Right lobe of liver (tissue), 6 donors: ENCODE results near the gene SALL3. TPM values are rescaled to one million over a fixed set of nuclear protein-coding genes. Genes with fewer than 3 reads are reported as not detected.

Experiments used
- ATAC-seq, 4 donors: fragments of 200-7000 bp; cut with Tn5 transposase; one replicate each; pipeline ENCODE4 v1.9.1; 2020; ENCODE audit warnings: mild to moderate bottlenecking in 4 of 4, moderate library complexity in 4 of 4
- DNase-seq, 3 donors: peaks; one replicate each; pipeline ENCODE4 v3.0.0-alpha.2; 2020
- H3K27ac ChIP-seq, 3 donors: fragments of 200-600 bp; one replicate each; pipeline ENCODE4 v1.8.0; 2022
- H3K27me3 ChIP-seq, 2 donors: fragments of 200-600 bp; one replicate each; pipeline ENCODE4 v1.8.0; 2022
- H3K36me3 ChIP-seq, 4 donors: fragments of 200-600 bp; sonication (generic) in 1 of 4; one replicate each; pipeline versions ENCODE4 v1.5.1 to v1.8.0; 2017 to 2022; ENCODE audit warnings: control low read depth in 1 of 4
- H3K4me1 ChIP-seq, 4 donors: fragments of 200-600 bp; sonication (generic) in 1 of 4; one replicate each; pipeline versions ENCODE4 v1.5.1 to v1.8.0; 2017 to 2022; ENCODE audit warnings: control low read depth in 1 of 4
- H3K4me3 ChIP-seq, 3 donors: fragments of 200-600 bp; one replicate each; pipeline ENCODE4 v1.8.0; 2022
- H3K9me3 ChIP-seq, 4 donors: fragments of 200-600 bp; sonication (generic) in 1 of 4; one replicate each; pipeline versions ENCODE4 v1.5.1 to v1.8.0; 2017 to 2022; ENCODE audit warnings: control low read depth in 1 of 4
- CTCF ChIP-seq, 4 donors: fragments of 200-600 bp in 3 of 4; fragments of 450-650 bp in 1 of 4; IDR thresholded peaks; one replicate each; pipeline versions ENCODE4 v1.5.1 to v1.8.0; 2016 to 2022; ENCODE audit warnings: antibody characterized with exemption in 4 of 4, mild to moderate bottlenecking in 2 of 4
- POLR2A ChIP-seq: fragments of 450-650 bp; IDR thresholded peaks from one replicate; pipeline ENCODE4 v1.6.1; 2017; ENCODE audit warnings: antibody characterized with exemption, mild to moderate bottlenecking
- WGBS: methylation state at CpG from one replicate; pipeline ENCODE4 v1.1.6; 2018; ENCODE audit warnings: low coverage, low lambda C conversion rate; ENCODE audit not compliant: insufficient coverage; ENCODE audit errors: missing lambda C conversion rate; 5-methylcytosine and 5-hydroxymethylcytosine counted together
- intact Hi-C, 2 donors: fragments of 100-400 bp; cut with DNase I; formaldehyde crosslinking; loops; one replicate each; pipeline versions ENCODE4 v1.11.2 to v1.14.1; 2022
- total RNA-seq, 6 experiments: library from RNA; depleted of rRNA in 2 of 6; stranded (reverse); fragments of >200 nt in 2 of 6; fragmentation: NEBNext Ultra II Directional in 3 of 6; extraction: Animal tissue kit (Norgen Biotek cat#: 25700) in 3 of 6; gene quantifications; one replicate each; pipeline versions ENCODE4 v1.1.0 to v1.2.4, GENCODE V29; 2016 to 2023
- donor health status: DM: no; HTN: yes; CAD: no.
- donor health status: DM: no; HTN: no; CAD: no.
- donor health status: DM: no; HTN: no; CAD: no.
- donor health status: DM: no; HTN: yes; CAD: no.
- donor health status: DM: no; HTN: yes; CAD: no.

The SALL3 gene
- total RNA-seq, 6 experiments from 2014 or later, result not detected

- Histone ChIP-seq H3K27ac (no peak overlapping the region), H3K9me3 (no peaks in the 10 kb centered on the region), H3K4me1 (no peaks in the 10 kb centered on the region), H3K36me3 (no peaks in the 10 kb centered on the region), H3K27me3 (no peaks in the 10 kb centered on the region), H3K4me3 (no peak overlapping the region)
- intact Hi-C loops, result no loop called here
- 54% methylated on average over 4 of the region's 9 CpGs for WGBS
- ATAC-seq, result no peak
- TF ChIP-seq CTCF (IDR thresholded peaks at IDR 0.05) (no peak), POLR2A (no peak)
- no peak for DNase-seq
Measured at GRCh38 chr18:79030680-79031079, 51.1 kb downstream of the SALL3 start.

GRCh38 chr18:79042276-79042675 is 62.7 kb downstream of the SALL3 start:
- H3K9me3 ChIP-seq, result no peaks in the 10 kb centered on the region
- no peak overlapping the region for H3K4me3 ChIP-seq
- no peak for ATAC-seq
- no peak overlapping the region for H3K27ac ChIP-seq
- intact Hi-C loops, result no loop called here
- 49% methylated on average over 4 of the region's 5 CpGs for WGBS
- H3K36me3 ChIP-seq, result no peaks in the 10 kb centered on the region
- no peaks in the 10 kb centered on the region for H3K4me1 ChIP-seq
- DNase-seq, result no peak
- TF ChIP-seq CTCF (IDR thresholded peaks at IDR 0.05), result no peak
- no peak for TF ChIP-seq POLR2A
- H3K27me3 ChIP-seq, result no peaks in the 10 kb centered on the region

DNA sequence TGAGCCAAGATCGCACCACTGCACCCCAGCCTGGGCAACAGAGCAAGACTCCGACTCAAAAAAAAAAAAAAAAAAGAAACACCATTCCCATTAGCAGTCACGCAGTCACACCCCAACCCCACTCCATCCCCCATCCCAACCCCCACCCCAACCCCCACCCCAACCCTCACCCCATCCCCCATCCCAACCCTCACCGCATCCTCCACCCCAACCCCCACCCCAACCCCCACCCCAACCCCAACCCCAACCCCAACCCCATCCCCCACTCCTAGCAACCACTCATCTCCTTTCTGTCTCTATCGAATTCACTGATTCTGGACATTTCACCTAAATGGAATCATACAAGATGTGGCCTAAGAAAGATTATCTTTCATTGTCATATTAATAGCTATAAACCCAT is 63.7 kb downstream of the SALL3 start:
- WGBS, result 98% methylated on average over 3 of the region's 5 CpGs
- no peak for TF ChIP-seq POLR2A
- TF ChIP-seq CTCF (IDR thresholded peaks at IDR 0.05), result no peak

GRCh38 chr18:79046522-79046921 is 66.9 kb downstream of the SALL3 start:
- no peaks in the 10 kb centered on the region for H3K36me3 ChIP-seq
- no peaks in the 10 kb centered on the region for H3K27me3 ChIP-seq
- intact Hi-C loops, result no loop called here
- DNase-seq (no peak), ATAC-seq (peak in 1 of 4 donors; percentile 25)
- WGBS, result 51% methylated on average over 7 of the region's 14 CpGs
- no peak overlapping the region for H3K4me3 ChIP-seq
- no peaks in the 10 kb centered on the region for H3K4me1 ChIP-seq
- H3K27ac ChIP-seq, result no peak overlapping the region
- no peak for TF ChIP-seq CTCF (IDR thresholded peaks at IDR 0.05)
- no peak for TF ChIP-seq POLR2A
- no peaks in the 10 kb centered on the region for H3K9me3 ChIP-seq

More for the DNA sequence above, 63.7 kb downstream of the SALL3 start:
- intact Hi-C loops, result no loop called here
- no peak for DNase-seq
- Histone ChIP-seq H3K9me3 (no peaks in the 10 kb centered on the region), H3K36me3 (no peaks in the 10 kb centered on the region), H3K4me1 (no peaks in the 10 kb centered on the region), H3K4me3 (no peak overlapping the region), H3K27ac (no peak overlapping the region), H3K27me3 (no peaks in the 10 kb centered on the region)
- peak in 1 of 4 donors; percentile 13 for ATAC-seq
